Ovary (tissue), 3 donors: Measurements from ENCODE around the gene ZNHIT2.

Experiments
- CTCF ChIP-seq, 3 donors: fragments of 450-650 bp in 2 of 3; fragments of 200-600 bp in 1 of 3; IDR thresholded peaks; one replicate each; pipeline versions ENCODE4 v1.5.1 to v1.8.0; 2016 to 2022; ENCODE audit warnings: antibody characterized with exemption in 3 of 3, mild to moderate bottlenecking in 1 of 3
- EP300 ChIP-seq: sonication (generic); formaldehyde crosslinking; IDR thresholded peaks from one replicate; pipeline ENCODE4 v1.6.1; 2017; ENCODE audit warnings: antibody characterized with exemption
- POLR2A ChIP-seq: fragments of 450-650 bp; IDR thresholded peaks from one replicate; pipeline ENCODE4 v1.6.1; 2017; ENCODE audit warnings: antibody characterized with exemption, mild to moderate bottlenecking, moderate library complexity
- donor health status: DM: no; HTN: no; CAD: no.

- TF ChIP-seq CTCF (IDR thresholded peaks at IDR 0.05) (no peak), POLR2A (no peak), EP300 (no peak)
Observed at GRCh38 chr11:65115361-65116082, 2.0 kb downstream of the ZNHIT2 start.
